Spinal cord (tissue), 10 donors: ENCODE measurements around the gene PEDS1. TPM values are rescaled to one million over a fixed set of nuclear protein-coding genes. Genes with fewer than 3 reads are reported as not detected.
"Not testable (repeated sequence)": the region's sequence is repeated elsewhere in the genome, so short reads cannot be mapped to it uniquely, and the experiment has no call there.

Experiments used
- DNase-seq, 6 donors: peaks; one replicate each; pipeline versions ENCODE4 v3.0.0 to v3.0.0-alpha.2; 2013 to 2015; ENCODE audit warnings: low spot score in 6 of 6, low read depth in 4 of 6
- H3K27ac ChIP-seq: one replicate; pipeline ENCODE4 v1.5.1; 2013; ENCODE audit warnings: low read depth, low read length, control low read depth
- H3K27me3 ChIP-seq: one replicate; pipeline ENCODE4 v1.6.1; 2013; ENCODE audit warnings: low read length; ENCODE audit not compliant: control insufficient read depth, insufficient read depth
- H3K36me3 ChIP-seq: one replicate; pipeline ENCODE4 v1.6.1; 2013; ENCODE audit warnings: low read length; ENCODE audit not compliant: control insufficient read depth, insufficient read depth
- H3K4me1 ChIP-seq: one replicate; pipeline ENCODE4 v1.6.1; 2013; ENCODE audit warnings: low read length; ENCODE audit not compliant: control insufficient read depth, insufficient read depth
- H3K4me3 ChIP-seq: one replicate; pipeline ENCODE4 v1.5.1; 2013; ENCODE audit warnings: low read depth, low read length, control low read depth
- H3K9me3 ChIP-seq: one replicate; pipeline ENCODE4 v1.6.1; 2013; ENCODE audit warnings: low read length; ENCODE audit not compliant: control insufficient read depth, insufficient read depth
- WGBS: methylation state at CpG from one replicate; pipeline ENCODE4 v1.1.5; 2013; ENCODE audit warnings: missing lambda C conversion rate; ENCODE audit not compliant: insufficient coverage; 5-methylcytosine and 5-hydroxymethylcytosine counted together
- polyA plus RNA-seq, 2 donors: library from polyadenylated mRNA; unstranded; fragments of 120-200 nt; gene quantifications; one replicate each; pipeline ENCODE4 v1.2.1, GENCODE V29; 2013; ENCODE audit not compliant: insufficient read length in 2 of 2
- total RNA-seq, 2 donors: library from RNA; depleted of rRNA in 1 of 2; stranded (reverse); fragments of 120-200 nt in 1 of 2; fragments of >200 nt in 1 of 2; gene quantifications; one replicate each; pipeline versions ENCODE4 v1.2.3 to v1.2.4, GENCODE V29; 2013 to 2014
- donor health status: healthy.

PEDS1 gene
- total and polyA plus RNA-seq, 4 donors, result 9.9 to 36.8 (median 32.9) TPM

GRCh38 chr20:50111120-50111828 is 42.2 kb downstream of the PEDS1 start:
- DNase-seq, result no peak
- 58% methylated on average over 10 of the region's 10 CpGs for WGBS
- H3K9me3 ChIP-seq, result no peaks in the 10 kb centered on the region
- no peaks in the 10 kb centered on the region for H3K27me3 ChIP-seq
- no peak overlapping the region for H3K27ac ChIP-seq
- H3K4me1 ChIP-seq, result peaks cover 25% of the 10 kb centered on the region
- H3K4me3 ChIP-seq, result peak overlapping the region; percentile 91
- no peaks in the 10 kb centered on the region for H3K36me3 ChIP-seq

- WGBS, result 57% methylated on average over 3 of the region's 4 CpGs
- Histone ChIP-seq H3K9me3 (no peaks in the 10 kb centered on the region), H3K27ac (no peak overlapping the region), H3K4me1 (peaks cover 24% of the 10 kb centered on the region), H3K27me3 (no peaks in the 10 kb centered on the region), H3K4me3 (no peak overlapping the region), H3K36me3 (no peaks in the 10 kb centered on the region)
- DNase-seq, result peak in 1 of 6 donors; percentile 15
These were observed 43.1 kb downstream of the PEDS1 start for GRCh38 chr20:50110141-50111047.

DNA sequence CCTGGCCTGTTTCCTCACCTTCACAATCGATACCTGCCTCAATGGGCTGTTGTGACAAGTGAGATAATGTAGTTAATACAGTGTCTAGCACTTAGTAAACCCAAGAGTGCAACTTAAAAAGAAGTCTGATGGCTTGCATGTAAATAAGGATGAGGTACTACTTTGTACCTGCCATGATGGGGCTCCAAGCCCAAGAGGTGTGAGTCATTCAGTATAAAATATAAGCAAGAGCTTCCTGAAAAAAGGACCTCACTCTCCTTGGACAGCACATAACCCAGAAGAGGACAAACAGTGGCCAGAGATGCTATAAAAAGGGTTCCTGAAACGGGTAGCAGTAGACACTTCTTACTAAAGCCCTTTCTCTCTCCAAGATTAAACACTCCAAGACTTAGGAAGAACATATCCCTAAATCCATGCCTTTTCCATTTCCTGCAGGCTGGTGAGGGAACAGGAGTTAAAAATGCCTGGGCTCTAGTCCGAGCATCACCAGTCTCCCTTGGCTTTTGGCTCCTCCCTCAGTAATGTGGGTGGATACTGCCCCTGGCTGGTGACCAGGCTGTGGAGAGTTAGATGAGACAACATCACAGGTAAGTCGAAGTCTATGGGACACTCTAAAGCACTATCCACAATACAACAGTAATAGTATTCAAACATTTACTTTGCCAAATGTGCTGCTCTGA is 44.8 kb downstream of the PEDS1 start:
- no peaks in the 10 kb centered on the region for H3K9me3 ChIP-seq
- 75% methylated on average over 1 of the region's 4 CpGs for WGBS
- H3K36me3 ChIP-seq, result no peaks in the 10 kb centered on the region
- peaks cover 15% of the 10 kb centered on the region for H3K4me1 ChIP-seq
- no peak for DNase-seq
- H3K27ac ChIP-seq, result no peak overlapping the region
- no peaks in the 10 kb centered on the region for H3K27me3 ChIP-seq
- H3K4me3 ChIP-seq, result no peak overlapping the region

DNA sequence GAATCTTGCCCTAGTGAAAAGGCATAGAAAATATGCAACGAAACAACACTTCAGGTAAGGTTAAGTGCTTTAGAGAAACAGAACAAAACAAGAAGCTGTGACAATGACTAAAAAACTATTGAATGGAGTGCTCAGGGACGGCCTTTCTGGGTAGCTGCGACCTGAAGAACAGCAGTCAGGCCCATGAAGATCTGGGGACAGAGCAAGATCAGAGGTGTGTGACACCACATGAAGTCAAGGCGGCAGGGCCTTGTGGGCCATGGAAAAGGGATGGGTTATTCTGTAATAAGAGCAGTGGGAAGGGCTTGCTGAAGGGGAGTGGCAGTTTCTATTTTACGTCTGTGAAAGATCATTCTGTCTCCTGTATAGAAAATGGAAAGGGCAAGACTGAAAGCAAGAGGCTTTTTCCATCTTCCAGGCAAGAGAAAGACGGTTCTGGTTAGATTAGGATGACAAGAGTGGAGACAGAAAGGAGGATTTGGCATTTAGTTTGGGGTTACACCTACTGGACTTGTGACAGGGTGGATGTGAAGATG is 45.7 kb downstream of the PEDS1 start:
- 78% methylated on average over 6 of the region's 6 CpGs for WGBS
- Histone ChIP-seq H3K27me3 (no peaks in the 10 kb centered on the region), H3K9me3 (no peaks in the 10 kb centered on the region), H3K4me1 (peaks cover 11% of the 10 kb centered on the region), H3K36me3 (no peaks in the 10 kb centered on the region), H3K27ac (no peak overlapping the region), H3K4me3 (no peak overlapping the region)
- DNase-seq, result no peak

GRCh38 chr20:50107086-50107660 is 46.4 kb downstream of the PEDS1 start:
- H3K27ac ChIP-seq, result no peak overlapping the region
- no peak overlapping the region for H3K4me3 ChIP-seq
- DNase-seq, result no peak
- H3K27me3 ChIP-seq, result no peaks in the 10 kb centered on the region
- peaks cover 2% of the 10 kb centered on the region for H3K36me3 ChIP-seq
- no peaks in the 10 kb centered on the region for H3K9me3 ChIP-seq
- peaks cover 11% of the 10 kb centered on the region for H3K4me1 ChIP-seq
- 100% methylated on average over 2 of the region's 6 CpGs for WGBS

GRCh38 chr20:50106669-50107068 is 46.9 kb downstream of the PEDS1 start:
- H3K4me1 ChIP-seq, H3K27me3 ChIP-seq, H3K36me3 ChIP-seq, DNase-seq, H3K9me3 ChIP-seq, H3K27ac ChIP-seq, H3K4me3 ChIP-seq: not testable (repeated sequence)
- WGBS, result 93% methylated on average over 3 of the region's 5 CpGs

Other genes with a start within 250 kb of the PEDS1 start
- gene SPATA2, start 238.2 kb downstream of the PEDS1 start, total RNA-seq, result 1 to 10 TPM; 5.4 TPM
- gene SPATA2, start 238.2 kb downstream of the PEDS1 start, polyA plus RNA-seq, result 10 to 100 TPM; 17.9 to 20.1 TPM
- gene RNF114, start 217.3 kb downstream of the PEDS1 start, total RNA-seq, result 10 to 100 TPM; 39.4 to 61.2 TPM
- gene RNF114, start 217.3 kb downstream of the PEDS1 start, polyA plus RNA-seq, result 10 to 100 TPM; 53.5 to 63.8 TPM
- under 1 TPM; 0.40 to 0.77 TPM for gene SNAI1, start 170.7 kb downstream of the PEDS1 start, total RNA-seq
- gene SNAI1, start 170.7 kb downstream of the PEDS1 start, polyA plus RNA-seq, result 1 to 10 TPM; 1.2 to 1.8 TPM
- 10 to 100 TPM; 47.8 to 54.6 TPM for gene UBE2V1, start 40.6 kb downstream of the PEDS1 start, total RNA-seq
- 100 to 1,000 TPM; 167 to 174 TPM for gene UBE2V1, start 40.6 kb downstream of the PEDS1 start, polyA plus RNA-seq
- gene CEBPB, start 37.1 kb upstream of the PEDS1 start, total RNA-seq, result 1 to 10 TPM; 5.3 to 8.3 TPM
- 1 to 10 TPM; 5.5 to 5.6 TPM for gene CEBPB, start 37.1 kb upstream of the PEDS1 start, polyA plus RNA-seq